Stimulated activated CD8-positive, alpha-beta memory T cell treated with anti-CD3 and anti-CD28 coated beads, Interleukin-7, amount 100 ng/mL, for 24 hours (primary cell): ENCODE measurements around the gene SHH.
"Not testable (repeated sequence)": the region's sequence is repeated elsewhere in the genome, so short reads cannot be mapped to it uniquely, and the experiment has no call there.

ENCODE experiments used
- DNase-seq: peaks from one replicate; pipeline ENCODE4 v3.0.0-alpha.2; 2020; ENCODE audit warnings: low read depth

The SHH gene

GRCh38 chr7:155819186-155819585, 6.9 kb upstream of the SHH start:
- DNase-seq: no peak

- no peak for DNase-seq
Measured at GRCh38 chr7:155818820-155819168, 6.5 kb upstream of the SHH start.

- DNase-seq: no peak
Measured at GRCh38 chr7:155818154-155818819, 6.0 kb upstream of the SHH start.

GRCh38 chr7:155817515-155817914, 5.3 kb upstream of the SHH start:
- not testable (repeated sequence) for DNase-seq

GRCh38 chr7:155816996-155817395, 4.7 kb upstream of the SHH start:
- DNase-seq: no peak

GRCh38 chr7:155816192-155816508, 3.9 kb upstream of the SHH start:
- no peak for DNase-seq

- DNase-seq: peak; percentile 55
Measured at GRCh38 chr7:155815332-155816191, 3.3 kb upstream of the SHH start.

GRCh38 chr7:155814316-155815276, 2.3 kb upstream of the SHH start:
- no peak for DNase-seq

- no peak for DNase-seq
Measured at GRCh38 chr7:155813546-155814315, 1.5 kb upstream of the SHH start.

GRCh38 chr7:155813125-155813524, 862 bp upstream of the SHH start:
- no peak for DNase-seq

GRCh38 chr7:155811560-155811894, 736 bp downstream of the SHH start:
- DNase-seq: no peak

GRCh38 chr7:155810770-155811559, 1.3 kb downstream of the SHH start:
- no peak for DNase-seq

GRCh38 chr7:155809947-155810769, 2.1 kb downstream of the SHH start:
- DNase-seq: no peak

GRCh38 chr7:155809332-155809946, 2.8 kb downstream of the SHH start:
- DNase-seq: no peak

GRCh38 chr7:155808549-155809331, 3.5 kb downstream of the SHH start:
- no peak for DNase-seq

- DNase-seq: no peak
Measured at GRCh38 chr7:155807789-155808548, 4.3 kb downstream of the SHH start.

GRCh38 chr7:155807065-155807671, 5.1 kb downstream of the SHH start:
- no peak for DNase-seq
